ENCODE data around the gene ARSA.
"Not testable (repeated sequence)": the region's sequence is repeated elsewhere in the genome, so short reads cannot be mapped to it uniquely, and the experiment has no call there.

DNA sequence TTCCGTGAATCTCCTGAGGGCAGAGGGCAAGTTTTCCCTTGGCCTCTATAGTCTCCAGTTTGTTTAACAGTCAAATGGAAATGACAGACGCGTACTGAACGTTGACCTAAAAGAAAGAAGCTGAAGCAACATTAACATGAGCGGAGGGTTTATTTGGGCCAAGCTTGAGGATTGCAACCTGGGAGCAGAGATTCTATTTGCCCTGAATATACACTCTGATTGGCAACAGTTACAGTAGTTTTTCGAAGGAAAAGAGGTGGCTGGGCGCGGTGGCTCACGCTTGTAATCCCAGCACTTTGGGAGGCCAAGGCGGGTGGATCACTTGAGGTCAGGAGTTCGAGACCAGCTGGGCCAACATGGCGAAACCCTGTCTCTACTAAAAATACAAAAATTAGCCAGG lies 12.3 kb upstream of the ARSA start:
- TF ChIP-seq, protein P1, sequence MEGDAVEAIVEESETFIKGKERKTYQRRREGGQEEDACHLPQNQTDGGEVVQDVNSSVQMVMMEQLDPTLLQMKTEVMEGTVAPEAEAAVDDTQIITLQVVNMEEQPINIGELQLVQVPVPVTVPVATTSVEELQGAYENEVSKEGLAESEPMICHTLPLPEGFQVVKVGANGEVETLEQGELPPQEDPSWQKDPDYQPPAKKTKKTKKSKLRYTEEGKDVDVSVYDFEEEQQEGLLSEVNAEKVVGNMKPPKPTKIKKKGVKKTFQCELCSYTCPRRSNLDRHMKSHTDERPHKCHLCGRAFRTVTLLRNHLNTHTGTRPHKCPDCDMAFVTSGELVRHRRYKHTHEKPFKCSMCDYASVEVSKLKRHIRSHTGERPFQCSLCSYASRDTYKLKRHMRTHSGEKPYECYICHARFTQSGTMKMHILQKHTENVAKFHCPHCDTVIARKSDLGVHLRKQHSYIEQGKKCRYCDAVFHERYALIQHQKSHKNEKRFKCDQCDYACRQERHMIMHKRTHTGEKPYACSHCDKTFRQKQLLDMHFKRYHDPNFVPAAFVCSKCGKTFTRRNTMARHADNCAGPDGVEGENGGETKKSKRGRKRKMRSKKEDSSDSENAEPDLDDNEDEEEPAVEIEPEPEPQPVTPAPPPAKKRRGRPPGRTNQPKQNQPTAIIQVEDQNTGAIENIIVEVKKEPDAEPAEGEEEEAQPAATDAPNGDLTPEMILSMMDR (IDR thresholded peaks at IDR 0.05 in 4 of 5, conservative IDR thresholded peaks at IDR 0.05 in 1 of 5): not testable (repeated sequence)
- not testable (repeated sequence) for TF ChIP-seq POLR2A (IDR thresholded peaks at IDR 0.05)
